Midbrain (tissue), 1 donor: Measurements from ENCODE around the gene KRT15.

ENCODE experiments used
- DNase-seq: peaks from one replicate; lab custom pipeline; 2025; lab: John Stamatoyannopoulos, UW

KRT15 gene

GRCh38 chr17:41518789-41519449, at the start of gene KRT15:
TSS of gene KRT15 (minus strand) at chr17:41518890. CDS start at chr17:41518827, 63 bp downstream.
- DNase-seq, result no peak

GRCh38 chr17:41567317-41567716, 48.6 kb upstream of the KRT15 start:
- no peak for DNase-seq

GRCh38 chr17:41565338-41565737, 46.6 kb upstream of the KRT15 start:
- DNase-seq, result no peak

GRCh38 chr17:41563607-41564170, 45.0 kb upstream of the KRT15 start:
- no peak for DNase-seq

GRCh38 chr17:41561554-41561953, 42.9 kb upstream of the KRT15 start:
- DNase-seq, result no peak

GRCh38 chr17:41559548-41559947, 40.9 kb upstream of the KRT15 start:
- no peak for DNase-seq

GRCh38 chr17:41556931-41557330, 38.2 kb upstream of the KRT15 start:
- DNase-seq, result no peak

- DNase-seq, result no peak
Measured at GRCh38 chr17:41556306-41556705, 37.6 kb upstream of the KRT15 start.

- DNase-seq, result no peak
Measured at GRCh38 chr17:41555105-41555887, 36.6 kb upstream of the KRT15 start.

- DNase-seq, result no peak
Measured at GRCh38 chr17:41553987-41554680, 35.4 kb upstream of the KRT15 start.

- DNase-seq, result no peak
Measured at GRCh38 chr17:41553176-41553575, 34.5 kb upstream of the KRT15 start.

- no peak for DNase-seq
Measured at GRCh38 chr17:41552455-41552854, 33.8 kb upstream of the KRT15 start.

GRCh38 chr17:41551365-41551764, 32.7 kb upstream of the KRT15 start:
- DNase-seq, result no peak

- no peak for DNase-seq
Measured at GRCh38 chr17:41549596-41550039, 30.9 kb upstream of the KRT15 start.

GRCh38 chr17:41548844-41549595, 30.3 kb upstream of the KRT15 start:
- DNase-seq, result peak; percentile 73

- DNase-seq, result no peak
Measured at GRCh38 chr17:41547921-41548843, 29.5 kb upstream of the KRT15 start.

- no peak for DNase-seq
Measured at GRCh38 chr17:41547378-41547841, 28.7 kb upstream of the KRT15 start.

GRCh38 chr17:41546819-41547218, 28.1 kb upstream of the KRT15 start:
- DNase-seq, result no peak

- DNase-seq, result no peak
Measured at GRCh38 chr17:41545829-41546410, 27.2 kb upstream of the KRT15 start.

GRCh38 chr17:41544935-41545334, 26.2 kb upstream of the KRT15 start:
- DNase-seq, result no peak
